GM12878 (cell line): ENCODE measurements around the gene IFT81. TPM values are rescaled to one million over a fixed set of nuclear protein-coding genes. Genes with fewer than 3 reads are reported as not detected.

Experiments
- HSF1 ChIP-seq: fragments of 150-350 bp; IDR thresholded peaks from 2 replicates; pipeline ENCODE4 v1.6.1; 2014; ENCODE audit warnings: mild to moderate bottlenecking, low read depth, low read length
- NFXL1 ChIP-seq: fragments of 450-650 bp; IDR thresholded peaks from 2 replicates; pipeline ENCODE4 v1.6.1; 2017; ENCODE audit warnings: antibody characterized with exemption, mild to moderate bottlenecking, borderline replicate concordance
- PBX3 ChIP-seq: IDR thresholded peaks from 2 replicates; pipeline ENCODE4 v1.6.1; 2011; ENCODE audit warnings: mild to moderate bottlenecking, low read depth, low read length, moderate library complexity; ENCODE audit not compliant: insufficient replicate concordance
- RAD21 ChIP-seq: IDR thresholded peaks from 2 replicates; pipeline ENCODE4 v1.6.1; 2011; ENCODE audit warnings: mild to moderate bottlenecking, low read depth, low read length, moderate library complexity; ENCODE audit not compliant: insufficient read depth
- SREBF1 ChIP-seq: IDR thresholded peaks from 2 replicates; pipeline ENCODE4 v1.6.1; 2012; ENCODE audit warnings: mild to moderate bottlenecking, low read length
- ZBTB33 ChIP-seq: fragments of 450-650 bp; IDR thresholded peaks from 2 replicates; pipeline ENCODE4 v1.6.1; 2017; ENCODE audit warnings: mild to moderate bottlenecking
- polyA plus RNA-seq, 11 experiments: library from polyadenylated mRNA; depleted of rRNA in 4 of 11; unstranded in 6 of 11; stranded (reverse) in 5 of 11; fragments of >200 nt; fragmentation: Nextera tagmentation in 4 of 11; fragmentation: Illumina TruSeq in 1 of 11; extraction: Ambion mirVana in 4 of 11; extraction: Trizol in 1 of 11; gene quantifications; 1 replicate in 1 of 11; 2 replicates in 10 of 11; pipeline versions ENCODE4 v1.2.1 to v1.2.3, GENCODE V29; 2011 to 2016; ENCODE audit warnings: inconsistent platforms in 2 of 11, missing spikeins in 2 of 11, low read depth in 1 of 11
- total RNA-seq, 4 experiments: library from RNA; depleted of rRNA in 3 of 4; stranded (reverse); fragments of >200 nt in 3 of 4; fragmentation: Illumina TruSeq in 1 of 4; extraction: Trizol in 1 of 4; gene quantifications; 2 replicates each; pipeline versions ENCODE4 v1.2.1 to v1.2.3, GENCODE V29; 2013 to 2021
- TF ChIP-seq, protein P1 (sequence below): IDR thresholded peaks from 2 replicates; pipeline ENCODE4 v1.6.1; 2011; ENCODE audit warnings: borderline replicate concordance, low read depth, mild to moderate bottlenecking, moderate library complexity, low read length; ENCODE audit not compliant: insufficient read depth, poor library complexity, severe bottlenecking

The IFT81 gene
- total and polyA plus RNA-seq, 10 of the 15 experiments (the other 5 are each of a cell fraction or from before 2014, with no cell fraction given) = 4.1 to 9.9 (median 5.6) TPM

GRCh38 chr12:110180591-110181005, 56.4 kb downstream of the IFT81 start (continued):
- no peak for TF ChIP-seq ZBTB33
- no peak for TF ChIP-seq PBX3
- TF ChIP-seq HSF1 = no peak
- TF ChIP-seq NFXL1 = no peak
- no peak for TF ChIP-seq SREBF1
- TF ChIP-seq, protein P1, sequence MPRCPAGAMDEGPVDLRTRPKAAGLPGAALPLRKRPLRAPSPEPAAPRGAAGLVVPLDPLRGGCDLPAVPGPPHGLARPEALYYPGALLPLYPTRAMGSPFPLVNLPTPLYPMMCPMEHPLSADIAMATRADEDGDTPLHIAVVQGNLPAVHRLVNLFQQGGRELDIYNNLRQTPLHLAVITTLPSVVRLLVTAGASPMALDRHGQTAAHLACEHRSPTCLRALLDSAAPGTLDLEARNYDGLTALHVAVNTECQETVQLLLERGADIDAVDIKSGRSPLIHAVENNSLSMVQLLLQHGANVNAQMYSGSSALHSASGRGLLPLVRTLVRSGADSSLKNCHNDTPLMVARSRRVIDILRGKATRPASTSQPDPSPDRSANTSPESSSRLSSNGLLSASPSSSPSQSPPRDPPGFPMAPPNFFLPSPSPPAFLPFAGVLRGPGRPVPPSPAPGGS = no peak
- TF ChIP-seq RAD21 = no peak
- TF ChIP-seq, all 136 proteins: peak for 0
